DMS79 (cell line): ENCODE data around the gene PRR9.
"Not testable (repeated sequence)": the region's sequence is repeated elsewhere in the genome, so short reads cannot be mapped to it uniquely, and the experiment has no call there.

Source experiments
- DNase-seq: peaks from one replicate; lab custom pipeline; 2025; lab: John Stamatoyannopoulos, UW

PRR9 gene, protein sequence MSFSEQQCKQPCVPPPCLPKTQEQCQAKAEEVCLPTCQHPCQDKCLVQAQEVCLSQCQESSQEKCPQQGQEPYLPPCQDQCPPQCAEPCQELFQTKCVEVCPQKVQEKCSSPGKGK

DNA sequence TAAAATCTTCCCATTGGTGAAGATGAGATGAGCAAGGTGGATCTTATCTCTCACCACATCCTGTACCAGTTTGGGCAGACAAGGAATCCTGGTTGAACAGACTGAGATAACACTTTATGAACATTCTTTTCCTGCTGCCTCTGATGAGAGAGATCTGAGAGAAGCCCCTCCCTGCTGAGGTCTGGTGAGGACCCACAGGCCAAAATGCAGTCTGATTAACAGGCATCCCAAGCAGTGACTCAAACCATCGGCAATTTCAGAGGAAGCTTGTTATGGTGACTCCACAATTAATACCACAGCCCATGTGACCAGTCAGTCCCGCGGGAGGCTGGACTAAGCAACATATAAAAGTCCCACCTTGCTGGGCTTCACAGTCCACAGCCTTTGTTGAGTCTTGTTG lies at the start of gene PRR9:
PRR9 (plus strand) TSS at position 373 of the 400 bp plus-strand sequence. CDS start 561 bp downstream, outside the sequence.
- no peak for DNase-seq

DNA sequence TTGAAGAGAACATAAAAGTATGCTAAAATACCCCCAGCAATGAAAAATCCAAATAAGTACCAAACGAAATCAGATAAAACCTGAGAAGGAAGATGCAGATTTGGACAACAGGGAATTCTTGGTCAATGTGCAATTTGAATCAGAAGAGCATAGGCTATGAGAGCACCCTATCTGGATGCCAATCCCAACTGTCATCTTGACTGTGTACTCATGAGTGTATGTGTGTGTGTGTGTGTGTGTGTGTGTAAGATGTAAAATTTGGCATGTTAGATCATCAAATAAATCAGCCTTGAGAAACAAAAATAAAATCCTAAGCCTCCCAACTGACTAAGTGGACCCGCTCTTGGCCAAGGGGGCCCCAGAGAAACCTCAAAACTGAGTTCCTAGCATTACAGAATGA lies 48.7 kb upstream of the PRR9 start:
- no peak for DNase-seq

GRCh38 chr1:153174624-153175023 lies 42.8 kb upstream of the PRR9 start:
- DNase-seq: no peak

GRCh38 chr1:153178922-153179321 lies 38.5 kb upstream of the PRR9 start:
- no peak for DNase-seq

DNA sequence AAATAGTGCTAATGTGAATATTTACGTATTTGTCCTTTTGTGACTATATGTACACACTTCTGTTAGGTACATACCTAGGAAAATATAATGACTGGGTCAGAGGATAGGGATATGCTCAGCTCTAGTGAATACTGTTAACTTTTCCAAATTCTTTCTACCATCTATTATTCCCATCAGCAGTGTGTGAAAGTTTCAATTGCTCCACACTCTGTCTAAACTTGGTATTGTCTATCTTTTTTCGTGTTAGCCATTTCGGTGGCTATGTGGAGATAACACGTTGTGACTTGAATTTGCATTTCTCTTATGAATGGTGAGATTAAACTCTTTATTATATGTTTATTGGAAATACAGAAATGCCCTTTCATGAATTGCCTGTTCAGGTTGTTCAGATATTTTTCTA lies 36.8 kb upstream of the PRR9 start:
- DNase-seq: no peak

GRCh38 chr1:153188301-153188700 lies 29.1 kb upstream of the PRR9 start:
- DNase-seq: not testable (repeated sequence)

DNA sequence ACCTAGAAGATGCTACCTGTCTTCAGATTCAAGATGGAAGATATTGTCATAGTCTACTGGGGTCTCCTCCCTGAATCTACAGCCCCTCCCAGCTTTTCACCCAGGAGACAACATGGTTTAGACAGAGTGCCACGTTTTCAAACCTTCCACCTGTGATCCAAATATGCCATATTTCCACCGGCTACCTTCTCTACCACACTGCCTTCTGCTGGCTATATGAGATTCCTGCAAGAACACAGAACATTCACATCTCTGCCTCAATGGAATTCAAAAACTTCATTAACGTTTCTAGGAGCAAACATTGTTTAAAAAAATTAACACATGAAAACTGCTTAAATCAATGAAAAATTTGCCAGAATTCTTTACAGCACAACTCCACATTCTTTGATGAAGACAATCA lies 27.0 kb upstream of the PRR9 start:
- DNase-seq: no peak

GRCh38 chr1:153192697-153193096 lies 24.7 kb upstream of the PRR9 start:
- DNase-seq: peak; percentile 3

GRCh38 chr1:153194331-153195050 lies 22.9 kb upstream of the PRR9 start:
- DNase-seq: no peak

- DNase-seq: no peak
These were observed 22.2 kb upstream of the PRR9 start for GRCh38 chr1:153195216-153195615.

DNA sequence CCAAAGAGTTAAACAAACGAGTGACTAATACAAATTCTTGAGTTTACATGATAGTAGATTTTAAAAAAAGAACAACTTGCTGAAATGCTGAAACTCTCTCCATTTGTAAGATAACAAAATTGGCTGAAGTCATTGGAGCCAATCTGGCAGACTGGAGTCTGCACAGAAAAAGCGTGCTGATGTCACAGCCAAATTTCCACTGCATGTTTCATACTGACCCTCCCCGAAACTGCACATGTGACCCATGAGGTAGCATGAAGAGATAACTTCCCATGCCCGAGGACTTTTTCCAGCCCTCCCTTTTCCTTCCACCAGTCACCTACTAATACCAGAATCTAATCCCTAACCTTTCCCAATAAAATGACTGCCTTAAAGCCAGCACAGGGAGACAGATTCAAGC lies 15.4 kb upstream of the PRR9 start:
- no peak for DNase-seq

GRCh38 chr1:153203130-153203529 lies 14.3 kb upstream of the PRR9 start, which contains the start of gene LELP1:
TSS of gene LELP1 (plus strand) at chr1:153203430. CDS start at chr1:153204708, 1,278 bp downstream.
- DNase-seq: no peak

- no peak for DNase-seq
These were observed 10.8 kb upstream of the PRR9 start for GRCh38 chr1:153206631-153207030.

DNA sequence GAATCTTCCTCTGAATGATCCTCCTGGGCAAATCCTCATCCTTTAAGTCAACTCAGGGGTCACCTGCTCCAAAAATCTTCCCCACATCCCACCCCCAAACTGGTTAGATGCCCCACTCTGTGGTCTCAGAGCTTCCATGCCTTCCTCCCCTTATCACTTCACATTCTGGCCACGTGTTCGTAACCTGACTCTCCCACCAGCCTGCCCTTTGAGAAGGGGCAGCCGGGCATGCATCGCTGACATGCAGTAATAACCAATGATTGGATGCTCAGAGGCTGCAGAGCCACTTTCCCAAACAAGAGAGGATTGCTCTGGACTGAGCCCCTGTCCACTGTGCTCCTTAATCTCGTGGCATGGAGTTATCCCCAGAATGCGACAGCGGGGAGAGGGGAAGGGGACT lies 7.2 kb upstream of the PRR9 start:
- DNase-seq: peak; percentile 39

DNA sequence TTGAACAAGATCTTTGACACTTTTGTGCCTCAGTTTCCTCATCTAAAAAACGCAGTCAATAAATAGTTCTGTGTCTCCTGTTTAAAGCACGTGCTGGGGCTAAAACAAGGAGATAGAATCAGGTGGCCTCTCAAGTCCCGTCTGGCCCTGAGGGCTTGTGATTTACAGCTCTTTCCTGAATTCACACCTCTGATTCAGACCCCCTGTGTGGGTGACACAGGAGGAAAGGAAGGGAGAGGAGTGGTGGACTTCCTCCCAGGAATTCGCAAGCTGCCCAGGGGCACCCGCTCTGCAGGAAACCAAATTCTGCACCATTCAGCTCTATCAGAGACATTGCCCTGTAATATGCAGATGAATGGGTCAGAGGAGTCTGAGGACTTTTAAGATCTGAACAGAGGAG lies 5.2 kb upstream of the PRR9 start:
- no peak for DNase-seq

DNA sequence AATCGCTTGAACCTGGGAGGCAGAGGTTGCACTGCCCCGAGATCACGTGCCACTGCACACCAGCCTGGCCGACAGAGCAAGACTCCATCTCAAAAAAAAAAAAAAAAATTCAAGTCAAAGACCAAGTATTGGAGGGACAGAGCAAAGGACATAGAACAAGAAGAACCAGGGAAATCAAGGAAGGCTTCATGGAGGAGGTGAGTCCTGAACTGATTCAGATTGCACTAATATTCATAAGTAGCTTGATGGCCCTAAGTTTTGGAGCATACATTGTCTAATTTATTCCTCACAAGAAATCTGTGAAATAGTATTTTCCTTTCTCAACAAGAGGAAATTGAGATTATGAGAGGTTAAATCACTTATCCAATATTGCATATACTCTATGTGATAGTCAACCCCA lies 3.9 kb upstream of the PRR9 start:
- no peak for DNase-seq

- no peak for DNase-seq
These were observed 496 bp downstream of the PRR9 start for GRCh38 chr1:153217744-153218416.

- DNase-seq: no peak
These were observed 3.4 kb downstream of the PRR9 start for GRCh38 chr1:153220606-153221303.

DNA sequence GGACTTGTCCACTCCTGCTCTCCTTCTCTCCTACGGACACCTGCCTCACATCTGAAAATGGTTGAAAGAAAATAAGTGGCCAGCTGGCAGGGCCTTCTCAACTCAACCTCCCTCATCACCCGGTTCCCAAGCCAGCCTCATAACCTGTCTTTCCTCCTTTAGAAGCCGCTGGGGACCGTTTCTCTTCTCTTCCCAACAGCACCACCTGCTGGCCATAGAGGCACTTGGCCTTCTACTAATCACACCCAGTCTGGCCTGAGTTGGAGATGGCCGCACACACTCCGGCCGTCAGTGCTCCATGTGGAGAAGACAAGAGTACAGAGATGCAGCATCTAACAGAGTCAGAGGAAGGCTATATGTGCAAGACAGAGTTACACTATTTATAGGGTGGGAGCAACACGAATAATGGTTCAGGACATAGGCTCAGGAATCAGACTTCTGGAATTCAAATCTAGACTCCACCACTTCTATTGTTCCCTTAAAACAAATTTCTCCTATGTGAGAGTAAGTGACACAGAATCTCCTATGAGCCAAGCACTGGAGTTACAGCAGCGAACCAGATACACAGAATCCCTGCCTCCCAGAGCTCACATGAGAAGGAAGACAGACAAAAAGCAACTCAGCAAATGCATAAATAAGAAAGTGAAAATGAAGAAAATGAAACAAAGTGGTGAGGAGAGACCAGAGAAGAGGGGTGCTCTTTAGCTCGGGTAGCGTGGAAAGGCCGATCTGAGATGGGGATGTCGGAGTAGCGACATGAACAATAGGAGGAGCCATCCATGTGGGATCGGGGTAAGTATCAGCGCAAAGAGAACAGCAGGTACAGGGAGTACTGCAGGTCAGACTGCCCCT lies 5.9 kb downstream of the PRR9 start:
- peak; percentile 44 for DNase-seq

DNA sequence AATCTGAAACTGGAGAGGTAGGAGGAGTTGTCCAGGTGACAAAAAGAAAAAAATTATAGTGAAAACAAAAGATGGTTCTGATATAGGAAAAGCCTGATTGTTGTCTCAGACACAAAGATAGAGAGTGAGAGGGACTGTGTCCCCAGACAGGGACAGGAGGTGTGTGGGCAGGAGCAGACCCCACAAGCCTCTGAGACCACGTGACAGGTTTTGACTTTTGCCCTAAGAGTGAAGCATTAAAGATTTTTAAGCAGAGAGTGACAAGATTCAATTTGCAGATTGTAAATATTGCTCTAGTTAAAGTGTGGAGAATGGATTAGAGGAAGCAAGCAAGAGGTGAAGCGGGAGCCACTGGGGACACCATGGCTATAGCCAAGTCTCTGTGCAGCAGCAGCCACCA lies 10.4 kb downstream of the PRR9 start:
- DNase-seq: no peak

- no peak for DNase-seq
These were observed 11.1 kb downstream of the PRR9 start for GRCh38 chr1:153228491-153228890.
